Measurements from ENCODE around the gene NMRAL1.

Gene NMRAL1

GRCh38 chr16:4510747-4511426, 36.5 kb upstream of the NMRAL1 start:
- Mint-ChIP-seq H3K36me3 (ENCODE audit: low read depth) (peaks cover 38% of the 10 kb centered on the region), H3K9me3 (no peaks in the 10 kb centered on the region), H3K4me1 (ENCODE audit: low read depth) (peaks cover 32% of the 10 kb centered on the region), H3K4me3 (no peak overlapping the region), H3K27ac (peak overlapping the region; percentile 69), H3K27me3 (ENCODE audit: low read depth) (no peaks in the 10 kb centered on the region)

- H3K4me1 Mint-ChIP-seq (ENCODE audit: low read depth): peaks cover 32% of the 10 kb centered on the region
Observed at GRCh38 chr16:4510131-4510530, 35.7 kb upstream of the NMRAL1 start.

GRCh38 chr16:4509420-4509819, 35.0 kb upstream of the NMRAL1 start:
- no peak overlapping the region for H3K4me3 Mint-ChIP-seq
- H3K9me3 Mint-ChIP-seq: no peaks in the 10 kb centered on the region
- no peak overlapping the region for H3K27ac Mint-ChIP-seq
- peaks cover 29% of the 10 kb centered on the region for H3K4me1 Mint-ChIP-seq (ENCODE audit: low read depth)
- no peaks in the 10 kb centered on the region for H3K27me3 Mint-ChIP-seq (ENCODE audit: low read depth)
- H3K36me3 Mint-ChIP-seq (ENCODE audit: low read depth): peaks cover 38% of the 10 kb centered on the region

More at GRCh38 chr16:4510131-4510530, 35.7 kb upstream of the NMRAL1 start:
- no peak overlapping the region for H3K4me3 Mint-ChIP-seq
- H3K9me3 Mint-ChIP-seq: no peaks in the 10 kb centered on the region
- H3K27ac Mint-ChIP-seq: no peak overlapping the region
- peaks cover 38% of the 10 kb centered on the region for H3K36me3 Mint-ChIP-seq (ENCODE audit: low read depth)
- no peaks in the 10 kb centered on the region for H3K27me3 Mint-ChIP-seq (ENCODE audit: low read depth)

DNA sequence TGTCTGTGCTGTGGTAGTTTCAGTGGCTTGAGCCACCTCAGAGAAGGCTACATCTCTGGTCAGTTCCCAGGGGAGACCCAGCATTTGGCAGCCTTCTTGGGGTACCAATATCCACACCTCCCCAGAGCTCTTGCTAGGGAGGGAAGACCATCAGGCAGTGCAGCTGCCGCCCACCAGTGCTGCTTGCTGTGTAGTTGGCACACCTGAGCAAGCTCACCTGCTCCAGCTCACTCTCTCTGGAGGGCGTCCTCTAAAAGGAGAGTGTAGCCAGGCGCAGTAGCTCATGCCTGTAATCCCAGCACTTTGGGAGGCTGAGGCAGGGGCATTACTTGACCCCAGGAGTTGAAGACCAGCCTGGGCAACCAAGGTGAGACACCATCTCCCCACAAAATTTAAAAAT, 34.4 kb upstream of the NMRAL1 start:
- no peak overlapping the region for H3K27ac Mint-ChIP-seq
- no peaks in the 10 kb centered on the region for H3K9me3 Mint-ChIP-seq
- no peak overlapping the region for H3K4me3 Mint-ChIP-seq
- H3K27me3 Mint-ChIP-seq (ENCODE audit: low read depth): no peaks in the 10 kb centered on the region
- peaks cover 38% of the 10 kb centered on the region for H3K36me3 Mint-ChIP-seq (ENCODE audit: low read depth)
- peaks cover 27% of the 10 kb centered on the region for H3K4me1 Mint-ChIP-seq (ENCODE audit: low read depth)

DNA sequence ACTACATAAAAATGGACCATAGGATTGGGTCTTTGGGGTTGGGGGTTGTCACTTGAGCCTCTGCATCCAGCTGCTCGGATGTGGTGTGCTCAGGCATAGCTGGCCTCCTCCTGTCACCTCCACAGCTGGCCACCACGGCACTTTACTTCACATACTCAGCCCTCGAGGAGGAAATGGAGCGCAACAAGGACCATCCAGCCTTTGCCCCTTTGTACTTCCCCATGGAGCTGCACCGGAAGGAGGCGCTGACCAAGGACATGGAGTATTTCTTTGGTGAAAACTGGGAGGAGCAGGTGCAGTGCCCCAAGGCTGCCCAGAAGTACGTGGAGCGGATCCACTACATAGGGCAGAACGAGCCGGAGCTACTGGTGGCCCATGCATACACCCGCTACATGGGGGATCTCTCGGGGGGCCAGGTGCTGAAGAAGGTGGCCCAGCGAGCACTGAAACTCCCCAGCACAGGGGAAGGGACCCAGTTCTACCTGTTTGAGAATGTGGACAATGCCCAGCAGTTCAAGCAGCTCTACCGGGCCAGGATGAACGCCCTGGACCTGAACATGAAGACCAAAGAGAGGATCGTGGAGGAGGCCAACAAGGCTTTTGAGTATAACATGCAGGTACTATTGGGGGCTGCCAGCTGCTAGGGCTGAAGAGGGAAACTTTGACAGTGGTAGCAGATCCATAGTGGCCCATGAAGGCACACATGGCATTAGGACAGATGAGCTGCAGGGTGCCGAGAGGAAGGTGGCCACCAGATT, 33.3 kb upstream of the NMRAL1 start:
- Mint-ChIP-seq H3K27me3 (ENCODE audit: low read depth) (no peaks in the 10 kb centered on the region), H3K9me3 (no peaks in the 10 kb centered on the region), H3K4me3 (no peak overlapping the region), H3K36me3 (ENCODE audit: low read depth) (peaks cover 40% of the 10 kb centered on the region), H3K4me1 (ENCODE audit: low read depth) (peaks cover 36% of the 10 kb centered on the region), H3K27ac (no peak overlapping the region)

DNA sequence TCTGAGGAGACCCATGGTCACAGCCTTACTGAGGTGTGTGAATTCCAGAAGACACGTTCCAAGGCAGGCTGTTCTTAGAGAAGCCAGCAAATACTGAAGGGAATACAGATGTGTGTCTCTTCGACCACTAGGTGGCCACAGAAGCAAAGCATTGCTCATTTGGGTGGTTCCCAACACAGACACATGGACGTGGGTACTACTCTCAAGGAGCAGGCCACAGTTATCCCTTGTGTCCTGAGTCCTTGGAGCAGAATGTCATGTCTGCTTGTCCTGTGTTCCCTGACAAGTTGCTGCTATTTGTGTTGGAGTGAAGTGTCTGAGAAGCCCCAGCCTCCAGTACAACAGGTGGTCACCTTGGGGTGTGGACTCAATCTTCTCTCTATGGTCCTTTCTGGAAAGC, 32.0 kb upstream of the NMRAL1 start:
- H3K9me3 Mint-ChIP-seq: no peaks in the 10 kb centered on the region
- H3K36me3 Mint-ChIP-seq (ENCODE audit: low read depth): peaks cover 33% of the 10 kb centered on the region
- H3K27me3 Mint-ChIP-seq (ENCODE audit: low read depth): no peaks in the 10 kb centered on the region
- peak overlapping the region; percentile 56 for H3K4me3 Mint-ChIP-seq
- H3K4me1 Mint-ChIP-seq (ENCODE audit: low read depth): peaks cover 43% of the 10 kb centered on the region
- H3K27ac Mint-ChIP-seq: peak overlapping the region; percentile 95

DNA sequence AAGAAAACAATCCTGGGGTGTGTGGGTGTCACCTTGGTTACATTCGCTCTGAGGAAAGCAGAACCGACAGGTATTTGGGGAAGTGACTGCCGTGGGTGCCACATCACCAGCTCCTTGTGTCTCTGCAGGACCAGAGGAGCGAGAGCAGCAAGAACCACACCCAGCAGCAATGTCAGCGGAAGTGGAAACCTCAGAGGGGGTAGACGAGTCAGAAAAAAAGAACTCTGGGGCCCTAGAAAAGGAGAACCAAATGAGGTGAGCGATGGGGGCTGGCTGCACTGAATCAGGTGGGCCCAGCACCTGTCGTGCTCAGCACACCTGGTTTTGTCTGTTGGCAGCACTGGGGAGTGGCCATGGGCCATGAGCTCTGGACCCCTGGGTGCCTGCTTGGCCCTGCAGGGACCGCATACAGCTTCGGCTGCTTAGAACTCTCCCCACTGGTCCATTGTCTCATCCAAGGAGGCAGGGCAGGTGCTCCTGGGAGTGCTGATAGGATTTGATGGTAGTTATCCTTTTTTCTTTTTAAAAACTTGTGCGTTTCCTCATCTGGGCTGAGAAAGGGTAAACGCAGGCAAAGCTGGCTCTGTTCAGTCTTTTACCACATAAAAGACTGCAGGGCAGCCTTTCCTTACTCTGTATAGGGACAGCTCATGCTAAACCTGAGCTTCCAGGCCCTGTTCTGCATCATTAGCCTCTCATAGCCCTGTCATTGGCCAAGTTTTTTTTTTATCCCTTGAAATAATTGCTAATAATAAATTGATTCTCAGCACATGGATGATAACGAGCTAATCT, 31.1 kb upstream of the NMRAL1 start:
- peaks cover 26% of the 10 kb centered on the region for H3K36me3 Mint-ChIP-seq (ENCODE audit: low read depth)
- no peaks in the 10 kb centered on the region for H3K9me3 Mint-ChIP-seq
- H3K4me1 Mint-ChIP-seq (ENCODE audit: low read depth): peaks cover 48% of the 10 kb centered on the region
- peak overlapping the region; percentile 95 for H3K27ac Mint-ChIP-seq
- peak overlapping the region; percentile 56 for H3K4me3 Mint-ChIP-seq
- no peaks in the 10 kb centered on the region for H3K27me3 Mint-ChIP-seq (ENCODE audit: low read depth)

GRCh38 chr16:4501071-4501478, 26.6 kb upstream of the NMRAL1 start:
- H3K4me1 Mint-ChIP-seq (ENCODE audit: low read depth): peaks cover 60% of the 10 kb centered on the region
- H3K27ac Mint-ChIP-seq: no peak overlapping the region
- no peaks in the 10 kb centered on the region for H3K9me3 Mint-ChIP-seq
- H3K4me3 Mint-ChIP-seq: no peak overlapping the region
- peaks cover 10% of the 10 kb centered on the region for H3K36me3 Mint-ChIP-seq (ENCODE audit: low read depth)
- H3K27me3 Mint-ChIP-seq (ENCODE audit: low read depth): no peaks in the 10 kb centered on the region

- Mint-ChIP-seq H3K9me3 (no peaks in the 10 kb centered on the region), H3K4me1 (ENCODE audit: low read depth) (peaks cover 52% of the 10 kb centered on the region), H3K27me3 (ENCODE audit: low read depth) (no peaks in the 10 kb centered on the region), H3K4me3 (no peak overlapping the region), H3K36me3 (ENCODE audit: low read depth) (peaks cover 10% of the 10 kb centered on the region), H3K27ac (no peak overlapping the region)
Observed at GRCh38 chr16:4500272-4500671, 25.8 kb upstream of the NMRAL1 start.

GRCh38 chr16:4499196-4499555, 24.8 kb upstream of the NMRAL1 start:
- H3K4me3 Mint-ChIP-seq: no peak overlapping the region
- H3K4me1 Mint-ChIP-seq (ENCODE audit: low read depth): peaks cover 51% of the 10 kb centered on the region
- H3K9me3 Mint-ChIP-seq: no peaks in the 10 kb centered on the region
- no peak overlapping the region for H3K27ac Mint-ChIP-seq
- H3K36me3 Mint-ChIP-seq (ENCODE audit: low read depth): peaks cover 12% of the 10 kb centered on the region
- H3K27me3 Mint-ChIP-seq (ENCODE audit: low read depth): no peaks in the 10 kb centered on the region

DNA sequence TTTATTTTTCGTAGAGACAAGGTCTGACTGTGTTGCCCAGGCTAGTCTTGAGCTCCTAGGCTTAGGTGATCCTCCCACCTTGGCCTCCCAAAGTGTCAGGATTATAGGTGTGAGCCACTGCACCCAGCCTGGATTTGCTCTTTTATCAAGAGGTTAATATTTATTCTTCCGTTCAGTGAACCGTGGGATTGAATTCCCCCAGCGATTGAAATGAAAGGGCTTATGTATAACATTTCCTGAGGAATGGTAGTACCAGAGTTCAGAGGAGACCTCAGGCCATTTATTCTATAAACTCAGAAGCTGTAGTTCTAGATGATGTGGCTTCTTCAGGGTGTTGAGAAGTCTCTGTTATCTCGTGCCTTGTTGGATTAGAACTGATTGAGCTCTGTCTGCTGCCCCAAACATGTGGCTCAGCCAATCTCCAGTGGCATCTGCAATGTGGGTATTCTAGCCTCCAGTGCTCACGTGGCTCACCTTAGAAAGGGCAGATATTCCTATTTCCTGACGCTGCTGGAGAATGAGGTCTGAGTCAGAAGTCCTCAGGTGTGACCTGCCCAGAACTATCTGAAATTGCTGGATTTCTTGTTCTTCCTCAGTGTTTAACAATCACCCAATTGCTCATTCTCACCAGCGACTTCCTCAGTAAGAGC, 24.2 kb upstream of the NMRAL1 start:
- Mint-ChIP-seq H3K9me3 (no peaks in the 10 kb centered on the region), H3K4me3 (no peak overlapping the region), H3K27me3 (ENCODE audit: low read depth) (no peaks in the 10 kb centered on the region), H3K4me1 (ENCODE audit: low read depth) (peaks cover 48% of the 10 kb centered on the region), H3K27ac (no peak overlapping the region), H3K36me3 (ENCODE audit: low read depth) (peaks cover 10% of the 10 kb centered on the region)

GRCh38 chr16:4496305-4496704, 21.9 kb upstream of the NMRAL1 start:
- peaks cover 38% of the 10 kb centered on the region for H3K4me1 Mint-ChIP-seq (ENCODE audit: low read depth)
- no peak overlapping the region for H3K27ac Mint-ChIP-seq
- peaks cover 20% of the 10 kb centered on the region for H3K36me3 Mint-ChIP-seq (ENCODE audit: low read depth)

GRCh38 chr16:4495766-4496165, 21.3 kb upstream of the NMRAL1 start:
- no peaks in the 10 kb centered on the region for H3K9me3 Mint-ChIP-seq
- H3K27me3 Mint-ChIP-seq (ENCODE audit: low read depth): no peaks in the 10 kb centered on the region
- H3K4me1 Mint-ChIP-seq (ENCODE audit: low read depth): peaks cover 36% of the 10 kb centered on the region
- H3K36me3 Mint-ChIP-seq (ENCODE audit: low read depth): peaks cover 22% of the 10 kb centered on the region
- H3K27ac Mint-ChIP-seq: no peak overlapping the region
- H3K4me3 Mint-ChIP-seq: no peak overlapping the region

More at GRCh38 chr16:4496305-4496704, 21.9 kb upstream of the NMRAL1 start:
- no peak overlapping the region for H3K4me3 Mint-ChIP-seq
- H3K27me3 Mint-ChIP-seq (ENCODE audit: low read depth): no peaks in the 10 kb centered on the region
- H3K9me3 Mint-ChIP-seq: no peaks in the 10 kb centered on the region

DNA sequence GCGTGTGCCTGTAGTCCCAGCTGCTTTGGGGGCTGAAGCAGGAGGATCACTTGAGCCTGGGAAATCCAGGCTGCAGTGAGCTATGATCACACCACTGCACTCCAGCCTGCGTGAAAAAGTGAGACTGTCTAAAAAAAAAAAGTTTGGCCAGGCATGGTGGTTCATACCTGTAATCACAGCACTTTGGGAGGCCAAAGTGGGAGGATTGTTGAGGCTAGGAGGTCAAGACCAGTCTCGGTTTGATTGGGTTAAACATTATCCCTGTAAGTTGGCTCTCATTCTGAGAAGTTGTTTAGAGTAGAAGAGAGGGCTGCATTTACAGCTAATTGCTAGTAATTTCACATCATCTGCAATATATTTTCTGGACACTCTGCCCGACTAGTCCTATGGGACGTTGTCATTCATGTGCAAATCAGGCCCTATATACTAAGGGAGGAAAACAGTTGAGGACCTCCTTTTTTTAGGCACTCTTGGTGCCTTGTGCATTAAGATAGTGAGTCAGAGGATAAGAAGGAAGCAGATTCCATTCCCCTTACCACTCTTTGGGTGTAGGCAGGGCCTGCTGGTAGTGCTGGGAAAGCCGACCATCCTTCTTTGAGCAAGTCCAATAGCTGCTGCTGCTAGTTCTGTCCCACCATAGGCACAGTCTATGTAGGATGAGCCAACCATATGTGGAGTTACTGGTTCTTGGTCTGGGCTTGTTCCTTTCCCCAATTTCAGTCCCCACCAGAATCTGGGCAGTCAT, 20.5 kb upstream of the NMRAL1 start:
- Mint-ChIP-seq H3K4me3 (no peak overlapping the region), H3K4me1 (ENCODE audit: low read depth) (peaks cover 38% of the 10 kb centered on the region), H3K27me3 (ENCODE audit: low read depth) (no peaks in the 10 kb centered on the region), H3K36me3 (ENCODE audit: low read depth) (peaks cover 30% of the 10 kb centered on the region), H3K27ac (no peak overlapping the region), H3K9me3 (no peaks in the 10 kb centered on the region)
